Fibroblast of skin of scalp (primary cell): ENCODE measurements around the gene NPFFR1.
A peak's percentile ranks its signal among the peaks of the same experiment; 100 is the strongest.

Source experiments
- DNase-seq: peaks from one replicate; pipeline ENCODE4 v3.0.0-alpha.2; 2013

Gene NPFFR1

GRCh38 chr10:70312972-70313371 lies 29.2 kb upstream of the NPFFR1 start:
- DNase-seq: no peak

DNA sequence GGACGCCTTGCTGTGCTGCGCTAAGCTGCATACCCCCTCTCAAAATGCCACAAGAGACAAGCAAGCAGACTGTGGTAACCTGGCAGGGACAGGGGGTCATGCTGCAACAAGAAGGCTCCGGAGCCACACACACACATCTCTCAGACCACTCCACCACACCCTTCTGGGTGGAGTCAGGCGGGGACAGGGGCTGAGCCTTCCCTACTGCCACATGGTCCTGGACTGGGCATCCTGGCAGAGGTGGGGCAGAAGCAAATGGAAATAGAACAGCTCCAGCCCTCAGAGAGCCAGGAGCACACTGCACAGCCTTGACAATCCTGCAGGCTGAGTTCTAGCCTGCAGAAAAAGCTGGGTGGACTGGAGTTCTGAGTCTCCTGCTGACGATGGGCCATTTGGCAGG lies 28.4 kb upstream of the NPFFR1 start:
- no peak for DNase-seq

GRCh38 chr10:70311698-70312097 lies 27.9 kb upstream of the NPFFR1 start:
- no peak for DNase-seq

- DNase-seq: no peak
Observed at GRCh38 chr10:70309661-70310060, 25.9 kb upstream of the NPFFR1 start.

DNA sequence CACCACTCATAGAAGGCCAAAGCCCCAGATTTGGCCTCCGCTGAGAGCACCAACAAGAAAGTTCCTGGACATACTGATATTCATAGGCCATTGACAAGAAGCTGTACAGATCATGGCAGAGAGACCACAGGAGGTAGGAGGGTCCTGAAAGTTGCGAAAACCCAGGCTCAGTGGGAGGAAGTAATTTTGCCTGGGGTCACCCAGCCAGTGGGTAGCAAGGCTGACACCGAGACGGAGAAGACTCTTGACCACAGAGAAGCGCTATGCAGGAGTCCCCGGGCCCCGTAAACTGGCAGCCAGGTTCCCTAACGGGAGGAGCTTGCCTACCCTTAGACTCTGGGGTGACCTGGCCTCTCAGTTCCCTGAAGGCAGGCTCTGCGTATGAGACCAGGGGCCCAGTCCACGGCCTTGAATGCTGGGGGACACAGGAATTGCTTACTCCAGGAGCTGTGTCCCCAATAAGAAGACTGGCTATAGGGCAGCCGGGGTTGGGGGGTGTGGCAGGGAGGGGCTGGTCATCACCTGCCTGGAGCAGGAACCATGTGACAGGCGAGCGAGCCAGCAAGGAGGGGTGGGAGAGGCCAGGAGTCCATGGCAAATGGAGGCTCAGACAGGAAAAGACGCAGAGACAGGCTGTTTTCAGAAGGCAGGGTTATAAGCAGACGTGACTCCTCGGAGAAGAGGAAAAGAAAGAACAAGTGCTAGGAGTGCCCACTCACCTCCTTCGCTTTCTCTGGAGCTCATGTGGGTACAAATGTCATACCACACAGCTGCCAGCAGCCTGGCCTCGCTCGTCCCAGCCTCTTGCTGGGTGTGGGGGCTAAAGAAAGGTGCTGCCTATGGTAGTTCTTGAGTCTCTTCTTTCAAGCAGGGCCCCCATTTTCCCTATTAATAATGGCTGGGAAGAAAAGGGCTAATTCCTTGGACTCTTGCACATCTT lies 24.6 kb upstream of the NPFFR1 start:
- DNase-seq: no peak

GRCh38 chr10:70306886-70307520 lies 23.2 kb upstream of the NPFFR1 start:
- no peak for DNase-seq

GRCh38 chr10:70306181-70306705 lies 22.4 kb upstream of the NPFFR1 start:
- no peak for DNase-seq

DNA sequence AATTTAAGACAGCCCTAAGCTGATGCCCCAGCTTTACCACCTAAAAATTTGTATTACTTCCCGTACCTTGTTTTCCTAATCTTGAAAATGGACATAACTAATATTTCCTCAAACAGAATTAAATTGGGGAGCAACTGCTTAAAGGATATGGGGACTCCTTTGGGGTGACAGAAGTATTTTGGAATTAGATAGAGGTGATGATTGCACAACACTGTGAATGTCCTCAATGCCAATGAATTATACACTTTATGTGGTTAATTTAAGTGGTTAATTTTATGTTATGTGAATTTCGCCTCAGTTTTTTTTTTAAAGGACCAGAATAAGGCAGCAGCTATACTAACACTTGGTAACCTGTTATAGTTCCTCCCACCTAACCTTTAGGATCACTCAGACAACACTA lies 19.9 kb upstream of the NPFFR1 start:
- no peak for DNase-seq

DNA sequence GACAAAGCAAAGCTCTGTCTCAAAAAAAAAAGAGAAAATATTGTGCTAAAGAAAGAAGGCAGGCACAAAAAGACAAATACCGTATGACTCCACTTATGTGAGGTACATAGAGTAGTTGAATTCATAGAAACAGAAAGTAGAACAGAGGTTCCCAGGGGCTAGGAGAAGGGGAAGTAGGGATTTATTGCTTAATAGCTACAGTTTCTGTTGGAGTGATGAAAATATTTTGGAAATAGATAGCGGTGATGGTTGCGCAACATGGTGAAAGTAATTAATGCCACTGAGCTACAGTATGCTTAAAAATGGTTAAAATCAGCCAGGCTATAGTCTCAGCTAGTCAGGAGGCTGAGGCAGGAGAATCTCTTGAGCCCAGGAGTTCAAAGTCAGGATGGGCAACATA lies 18.5 kb upstream of the NPFFR1 start:
- DNase-seq: peak; percentile 29

DNA sequence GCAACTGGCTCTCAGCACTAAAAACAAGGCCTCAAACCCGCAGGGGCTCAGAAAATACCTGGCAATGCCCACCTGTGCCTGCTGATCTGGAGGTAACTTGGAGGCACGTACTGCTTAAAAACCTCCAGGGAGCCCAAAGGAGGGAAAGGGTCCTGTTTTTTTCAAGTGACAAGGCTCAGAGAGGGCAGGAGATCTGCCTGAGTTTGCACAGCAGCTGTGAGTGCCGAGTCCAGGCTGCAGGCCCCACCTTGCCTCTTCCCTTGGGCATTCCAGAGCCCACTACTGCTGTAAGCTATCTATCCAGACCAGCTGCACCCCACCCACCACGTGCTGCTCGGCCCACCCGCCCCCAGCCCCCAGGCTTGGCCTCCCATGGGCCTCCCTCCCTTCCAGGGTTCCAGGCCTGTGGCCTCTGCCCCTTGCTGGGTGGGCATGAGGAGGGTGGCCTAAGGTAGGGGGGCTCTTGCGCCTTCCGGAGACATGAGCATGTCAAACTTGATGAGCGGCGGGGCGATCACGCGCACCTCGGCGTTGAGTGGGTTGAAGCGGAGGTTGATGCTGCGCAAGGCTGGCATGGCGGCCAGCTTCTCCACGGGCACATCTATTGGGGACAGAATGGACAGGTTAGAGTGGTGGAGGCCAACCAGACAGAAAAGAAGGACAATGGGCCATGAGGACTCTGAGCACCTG lies 17.2 kb upstream of the NPFFR1 start:
- DNase-seq: no peak

GRCh38 chr10:70300461-70300860 lies 16.7 kb upstream of the NPFFR1 start:
- no peak for DNase-seq

GRCh38 chr10:70299876-70300275 lies 16.1 kb upstream of the NPFFR1 start:
- DNase-seq: no peak

DNA sequence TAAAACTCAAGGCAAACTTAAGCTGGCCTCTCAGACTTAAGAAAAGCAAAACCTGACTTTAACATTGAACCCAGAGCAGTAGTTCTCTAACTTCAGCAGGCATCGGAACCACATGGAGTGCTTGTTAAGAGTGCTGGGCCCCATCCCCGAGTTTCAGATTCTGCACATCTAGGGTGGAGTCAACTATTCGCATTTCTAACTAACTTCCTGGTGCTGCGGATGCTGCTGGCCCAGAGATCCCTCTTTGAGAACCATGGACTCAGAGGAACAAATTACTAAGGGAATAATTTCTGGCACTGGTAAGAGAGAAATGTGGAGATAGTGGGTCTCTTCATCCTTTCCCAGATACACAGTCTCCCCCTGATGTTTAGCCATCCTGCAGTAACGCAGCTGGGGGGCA lies 14.6 kb upstream of the NPFFR1 start:
- DNase-seq: no peak

DNA sequence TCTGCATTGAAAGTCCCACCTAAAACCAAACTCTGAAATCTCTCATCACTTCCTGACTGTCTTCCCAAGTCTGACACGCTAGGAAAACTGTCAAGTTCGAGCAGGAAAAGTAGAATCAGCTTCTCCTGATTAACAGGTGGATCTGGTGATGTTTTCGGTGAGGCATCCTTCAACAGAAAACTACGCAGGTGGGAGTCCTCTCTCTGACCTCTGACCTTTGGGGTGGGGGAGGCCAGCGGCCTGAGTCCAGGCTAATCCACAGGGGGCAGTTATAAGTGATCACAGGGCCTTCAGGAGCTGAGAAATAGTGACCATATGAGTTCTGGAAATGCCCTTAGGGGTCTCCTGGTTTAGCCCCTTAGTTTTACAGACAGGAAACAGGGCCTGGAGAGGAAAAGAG lies 13.4 kb upstream of the NPFFR1 start:
- DNase-seq: no peak

DNA sequence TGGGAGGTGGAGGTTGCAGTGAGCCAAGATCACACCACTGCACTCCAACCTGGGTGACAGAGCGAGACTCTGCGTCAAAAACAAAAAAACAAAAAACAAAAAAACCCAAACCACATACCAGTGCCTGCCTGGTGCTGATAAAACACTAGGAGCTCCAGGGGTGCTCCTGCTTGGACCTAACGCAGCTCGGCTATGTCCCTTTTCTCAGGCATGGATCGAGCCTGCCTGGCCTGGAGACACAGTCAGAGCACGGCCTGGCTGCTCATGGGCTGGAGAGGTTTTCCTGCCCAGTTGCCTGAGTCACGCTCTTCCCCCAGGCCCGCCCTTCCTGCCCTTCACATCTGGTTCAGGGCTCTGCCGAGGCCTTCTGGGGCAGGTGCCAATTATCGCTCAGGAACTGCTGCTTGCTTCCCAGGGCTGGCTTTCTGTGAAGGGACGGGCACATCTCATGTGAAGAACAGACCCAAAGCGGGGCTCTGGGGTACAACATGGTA lies 12.6 kb upstream of the NPFFR1 start:
- peak; percentile 75 for DNase-seq

GRCh38 chr10:70295926-70296325 lies 12.1 kb upstream of the NPFFR1 start:
- DNase-seq: no peak

DNA sequence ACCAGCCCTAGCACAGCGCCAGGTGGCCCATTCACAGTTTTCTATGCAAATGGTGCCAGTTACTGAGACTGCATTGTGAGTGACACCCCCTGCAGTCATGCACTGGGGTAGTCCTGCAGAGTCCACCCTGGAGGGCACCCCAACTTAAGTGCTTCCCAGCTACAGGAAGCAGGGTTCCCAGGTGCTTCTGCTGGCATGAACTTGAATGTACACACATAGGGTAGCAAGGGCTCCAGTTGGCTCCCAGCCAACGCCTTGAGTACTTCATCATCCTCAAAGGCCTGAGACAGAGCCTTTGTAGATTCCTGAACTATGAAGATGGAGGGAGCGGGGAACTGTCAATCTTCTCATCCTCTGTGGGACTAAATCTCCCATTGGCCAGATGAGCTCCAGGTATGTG lies 11.5 kb upstream of the NPFFR1 start:
- no peak for DNase-seq

GRCh38 chr10:70293169-70293843 lies 9.5 kb upstream of the NPFFR1 start:
- DNase-seq: no peak

DNA sequence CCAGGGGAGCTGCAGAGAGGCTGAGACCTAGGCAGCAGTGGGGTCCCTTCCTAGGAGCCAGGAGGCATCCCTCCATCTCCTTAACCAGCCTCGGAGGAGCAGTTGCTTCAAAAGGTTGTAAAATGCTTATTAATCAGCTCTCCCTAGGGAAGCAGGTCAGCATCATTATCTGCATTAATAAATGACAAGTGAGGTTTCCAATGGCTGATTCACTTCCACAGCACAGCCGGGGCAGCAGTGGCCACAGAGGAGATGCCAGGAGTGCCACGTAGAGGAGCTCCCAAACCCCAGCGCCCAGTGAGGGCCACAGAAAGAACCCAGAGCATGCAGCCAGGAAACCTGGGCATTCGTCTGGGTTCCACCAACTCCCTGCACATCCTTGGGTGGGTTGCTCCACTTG lies 8.2 kb upstream of the NPFFR1 start:
- no peak for DNase-seq

GRCh38 chr10:70289739-70290138 lies 5.9 kb upstream of the NPFFR1 start:
- DNase-seq: no peak

GRCh38 chr10:70286616-70287015 lies 2.8 kb upstream of the NPFFR1 start:
- DNase-seq: no peak

- DNase-seq: no peak
Observed at GRCh38 chr10:70285476-70285831, 1.6 kb upstream of the NPFFR1 start.
